IPS-NIHi7 (cell line): Measurements from ENCODE around the gene CHCHD10.
A peak's percentile ranks its signal among the peaks of the same experiment; 100 is the strongest.

Experiments used
- DNase-seq: peaks from one replicate; pipeline ENCODE4 v3.0.0; 2012; ENCODE audit warnings: mixed read lengths; ENCODE audit errors: extremely low spot score

CHCHD10 gene

GRCh38 chr22:23772649-23773473 lies 5.1 kb upstream of the CHCHD10 start, which contains the start of gene MMP11:
MMP11 (plus strand) TSS chr22:23772849; CDS start chr22:23772871, 22 bp downstream.
- DNase-seq, result peak; percentile 81

- DNase-seq, result no peak
These were observed 4.5 kb upstream of the CHCHD10 start for GRCh38 chr22:23772315-23772648.

GRCh38 chr22:23769321-23769965 lies 1.7 kb upstream of the CHCHD10 start:
- DNase-seq, result no peak

DNA sequence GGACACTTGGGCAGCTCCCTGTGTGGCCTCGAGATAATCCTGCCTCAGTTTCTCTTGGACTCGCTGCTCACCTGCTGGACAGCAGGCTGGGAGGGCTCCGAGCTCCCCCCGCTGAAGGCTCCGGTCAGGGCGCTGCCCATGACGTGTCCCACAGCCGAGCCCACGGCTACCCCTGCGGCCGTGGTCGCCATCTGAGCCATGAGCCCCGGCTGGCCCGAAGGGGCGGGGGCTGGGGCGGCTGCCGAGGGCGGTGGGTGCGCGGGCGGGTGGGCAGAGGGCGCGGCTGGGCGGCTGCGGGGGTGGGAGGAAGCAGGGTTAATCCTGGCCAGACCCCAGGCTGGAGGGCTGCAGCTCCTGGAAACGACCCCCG lies 484 bp downstream of the CHCHD10 start:
- DNase-seq, result peak; percentile 37

DNA sequence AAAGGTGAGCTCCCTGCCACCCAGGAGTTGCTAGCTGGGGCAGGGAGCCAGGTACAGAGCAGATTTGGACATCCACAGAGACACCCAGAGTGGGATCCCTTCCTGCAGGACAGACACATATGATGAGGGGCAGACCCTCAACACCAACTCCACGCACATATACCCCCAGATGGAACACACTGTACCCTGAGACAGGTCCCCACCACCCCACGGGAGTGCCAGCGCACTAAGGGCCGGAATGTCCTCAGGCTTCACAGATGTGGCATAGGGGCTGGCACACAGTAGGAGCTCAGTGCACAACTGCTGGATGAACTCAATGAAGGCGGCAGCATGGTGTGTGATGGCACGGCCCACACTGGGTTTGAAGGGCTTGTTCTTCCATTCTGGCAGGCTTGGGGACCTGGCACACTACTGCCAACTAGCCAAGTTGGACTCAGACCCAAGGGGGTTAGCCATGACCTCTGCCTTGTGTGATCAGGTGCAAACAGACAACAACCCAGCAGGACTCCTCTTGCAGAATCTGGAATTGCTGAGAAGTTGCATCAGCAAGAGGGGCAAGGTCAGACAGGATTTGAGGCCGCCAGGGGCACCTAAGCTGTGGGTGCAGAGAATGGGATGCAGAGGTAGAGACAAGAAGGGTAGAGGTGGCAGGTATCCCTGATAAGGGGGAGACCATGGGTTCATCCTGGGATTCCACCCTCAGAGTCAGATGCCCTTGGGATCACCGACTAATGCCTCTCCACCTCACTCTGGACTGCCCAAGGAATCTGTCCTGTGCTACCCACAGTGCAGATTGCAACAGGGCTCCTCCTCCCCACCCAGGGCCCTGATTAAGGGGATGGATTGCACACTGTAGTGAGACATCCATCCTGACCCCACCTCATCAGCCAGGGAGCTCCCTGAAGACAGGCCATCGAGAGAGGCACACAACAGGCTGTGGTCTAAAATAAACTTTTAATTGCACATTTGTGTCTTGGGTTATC lies 2.6 kb downstream of the CHCHD10 start:
- no peak for DNase-seq

GRCh38 chr22:23763954-23764353 lies 3.8 kb downstream of the CHCHD10 start:
- DNase-seq, result no peak

DNA sequence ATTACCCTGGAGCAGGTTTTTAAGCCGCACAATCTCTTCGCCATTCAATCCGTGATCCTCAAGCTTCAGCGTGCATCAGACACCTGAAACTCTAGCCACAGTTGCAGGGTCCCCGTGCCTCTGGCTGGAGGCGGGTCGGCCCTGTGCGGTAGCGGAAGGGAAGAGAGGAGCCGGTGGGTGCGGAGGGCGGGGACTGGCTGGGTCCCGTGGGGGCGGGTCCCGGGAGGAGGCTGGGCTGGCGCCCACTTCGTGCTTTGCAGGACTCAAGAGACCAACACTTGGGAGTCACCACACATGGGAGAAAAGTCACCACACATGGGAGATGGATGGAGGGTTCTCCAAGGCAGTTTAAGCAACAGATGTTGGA lies 4.2 kb downstream of the CHCHD10 start:
- DNase-seq, result peak; percentile 50

GRCh38 chr22:23762842-23763578 lies 4.8 kb downstream of the CHCHD10 start, which contains the start of gene C22orf15:
C22orf15 (plus strand) TSS chr22:23762990; CDS start chr22:23763307, 317 bp downstream.
- DNase-seq, result peak; percentile 65

DNA sequence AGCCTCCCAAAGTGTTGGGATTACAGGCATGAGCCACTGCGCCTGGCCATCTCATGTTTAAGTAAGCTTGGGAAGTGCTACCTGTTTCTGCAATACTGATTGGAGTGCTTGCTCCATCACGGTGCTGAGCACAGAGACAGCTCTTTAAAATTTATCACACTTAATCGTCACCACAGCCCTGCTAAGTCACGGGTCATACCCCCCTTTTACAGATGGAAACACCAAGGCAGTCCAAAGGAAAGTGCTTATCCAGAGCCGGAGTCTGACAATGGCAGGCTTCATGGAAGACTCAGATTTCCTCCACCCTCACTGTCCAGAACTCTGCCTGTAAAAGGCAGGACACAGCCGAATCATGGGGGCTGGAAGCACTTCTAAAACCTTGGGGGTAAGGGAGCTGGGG lies 7.7 kb downstream of the CHCHD10 start:
- no peak for DNase-seq

- no peak for DNase-seq
These were observed 8.2 kb downstream of the CHCHD10 start for GRCh38 chr22:23759566-23759965.

DNA sequence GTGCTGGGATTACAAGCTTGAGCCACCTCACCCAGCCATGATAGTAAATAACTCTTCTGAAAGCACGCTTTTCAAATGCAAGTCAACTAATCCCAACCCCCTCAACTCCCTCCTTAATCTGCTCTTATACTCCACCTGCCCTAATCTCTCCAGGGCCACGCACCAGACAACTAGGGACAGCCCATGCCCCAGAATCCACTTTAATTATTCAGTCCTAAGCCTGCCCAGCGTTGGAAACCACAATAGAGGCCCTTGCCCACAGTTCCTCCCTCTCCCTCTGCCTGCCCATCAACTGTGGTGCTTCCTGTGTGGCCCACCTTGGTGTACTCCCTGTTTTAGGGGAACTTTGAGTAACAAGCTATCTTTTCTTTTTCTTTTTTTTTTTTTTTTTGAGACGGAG lies 10.9 kb downstream of the CHCHD10 start:
- DNase-seq, result no peak

GRCh38 chr22:23755711-23756110 lies 12.1 kb downstream of the CHCHD10 start:
- no peak for DNase-seq

GRCh38 chr22:23754980-23755636 lies 12.7 kb downstream of the CHCHD10 start:
- DNase-seq, result no peak

DNA sequence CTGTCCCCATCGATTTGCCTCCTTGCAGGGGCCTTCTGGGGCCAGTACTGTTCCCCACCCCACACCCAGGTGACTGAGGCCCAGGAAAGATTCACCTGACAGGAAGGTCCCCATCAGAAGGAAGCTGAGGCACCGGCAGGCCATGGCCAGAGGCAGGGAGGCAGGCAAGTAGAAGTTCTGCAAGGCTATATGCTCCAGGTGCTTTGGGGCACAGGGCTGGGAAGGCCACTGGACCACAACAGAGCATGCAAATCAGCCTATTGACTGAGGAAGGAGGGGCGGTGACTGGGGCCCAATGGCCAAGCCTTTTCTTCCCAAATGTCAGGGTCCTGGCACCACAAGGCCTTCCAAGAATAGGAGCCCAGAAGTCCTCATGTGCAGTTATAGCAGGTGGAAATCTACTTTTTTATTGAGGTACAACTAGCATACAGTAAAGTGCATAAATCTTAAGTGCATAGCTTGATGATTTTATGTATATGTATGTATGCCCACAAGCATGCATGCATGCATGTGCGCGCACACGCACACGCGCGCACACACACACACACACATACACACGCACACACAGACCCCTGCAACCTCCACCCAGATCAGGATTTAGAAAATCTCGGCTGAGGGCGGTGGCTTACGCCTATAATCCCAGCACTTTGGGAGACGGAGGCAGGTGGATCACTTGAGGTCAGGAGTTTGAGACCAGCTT lies 13.4 kb downstream of the CHCHD10 start, which contains the start of gene VPREB3:
Gene VPREB3, minus strand, starts transcription at position 206 of the 700 bp plus-strand sequence. Its CDS starts 62 bp downstream, at position 144.
- DNase-seq, result no peak

DNA sequence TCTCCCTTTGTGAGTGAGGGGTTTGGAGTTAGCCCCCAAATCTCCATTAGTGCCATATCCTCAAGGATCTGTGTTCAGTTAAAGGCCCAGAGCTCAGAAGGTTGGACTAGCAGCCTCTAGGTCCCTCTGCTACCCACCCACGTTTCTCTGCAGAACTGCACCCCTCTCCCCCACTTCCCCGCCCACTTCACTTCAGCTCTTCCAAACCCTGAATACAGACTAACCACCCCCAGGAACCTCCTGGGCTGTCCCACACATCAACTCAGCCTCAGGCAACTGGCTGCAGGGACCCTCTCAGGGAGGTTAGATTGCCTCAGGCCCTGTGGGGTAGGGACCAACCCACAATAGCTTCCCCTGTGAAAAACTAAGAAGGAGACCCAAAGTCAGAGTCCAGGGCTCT lies 14.4 kb downstream of the CHCHD10 start:
- DNase-seq, result no peak

DNA sequence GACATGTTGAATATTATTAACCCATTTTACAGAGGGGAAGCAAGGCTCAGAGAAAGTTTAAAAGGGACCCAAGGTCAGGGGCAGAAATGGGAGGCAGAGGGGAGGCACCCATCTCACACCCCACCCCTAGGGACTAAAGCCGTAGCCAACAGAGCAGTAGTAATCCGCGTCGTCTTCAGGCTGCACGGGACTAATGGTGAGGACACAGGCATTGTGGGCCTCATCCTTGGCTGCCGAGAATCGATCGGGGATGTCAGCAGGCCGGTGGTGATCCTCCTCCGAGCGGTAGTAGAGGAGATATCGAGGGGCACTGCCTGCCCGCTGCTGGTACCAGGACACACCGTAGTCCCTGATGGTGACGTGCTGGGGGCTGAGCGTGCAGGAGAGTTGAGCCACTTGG lies 15.0 kb downstream of the CHCHD10 start:
- no peak for DNase-seq

DNA sequence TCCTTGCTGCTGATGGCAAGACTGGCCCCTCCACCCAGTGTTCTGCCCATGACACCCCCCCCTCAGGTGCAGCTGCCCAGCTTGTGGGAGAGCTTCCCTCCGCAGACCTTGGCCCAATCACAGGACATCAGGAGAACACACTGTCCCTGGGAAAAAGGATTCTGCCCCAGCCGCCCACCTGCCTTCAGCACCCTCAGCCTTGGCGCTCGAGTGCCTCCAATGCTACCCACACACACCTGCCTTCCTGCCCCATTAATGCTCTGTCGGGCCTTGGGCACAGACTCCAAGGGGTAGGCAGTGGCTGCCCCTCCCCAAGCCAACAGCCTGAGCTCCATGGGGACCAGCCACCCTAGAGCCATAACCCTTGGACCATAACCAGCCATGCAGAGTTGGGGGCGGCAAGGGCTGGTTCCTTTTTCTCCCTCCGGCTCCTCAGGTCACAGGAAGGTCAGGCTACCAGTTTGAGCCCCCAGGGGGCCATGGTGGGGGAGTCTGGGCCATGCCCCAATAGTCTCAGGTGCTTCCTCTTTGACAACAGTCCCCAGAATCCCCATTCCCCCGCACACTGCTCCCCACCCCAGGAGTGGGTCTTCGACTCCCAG lies 15.6 kb downstream of the CHCHD10 start:
- no peak for DNase-seq

DNA sequence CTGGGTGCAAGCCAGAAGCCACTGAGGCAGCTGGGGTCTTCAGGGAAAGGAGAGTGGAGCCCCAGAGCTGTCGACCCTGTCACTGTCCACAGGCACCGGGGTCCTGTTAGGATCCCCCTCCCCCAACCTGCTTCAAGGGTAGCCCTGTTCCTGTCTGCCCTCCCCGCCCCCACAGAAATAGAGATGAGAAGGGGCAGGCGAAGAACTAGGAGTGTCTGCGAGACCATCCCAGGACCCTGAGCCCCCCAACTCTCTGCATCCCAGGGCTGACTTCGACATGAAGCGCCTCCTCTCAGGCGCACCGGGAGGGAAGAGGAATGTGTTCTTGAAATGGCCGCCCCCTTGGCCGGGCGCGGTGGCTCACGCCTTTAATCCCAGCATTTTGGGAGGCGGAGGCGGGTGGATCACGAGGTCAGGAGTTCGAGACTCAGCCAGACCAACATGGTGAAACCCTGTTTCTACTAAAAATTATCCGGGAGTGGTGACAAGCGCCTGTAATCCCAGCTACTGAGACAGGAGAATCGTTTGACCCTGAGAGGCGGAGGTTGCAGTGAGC lies 16.3 kb downstream of the CHCHD10 start:
- peak; percentile 39 for DNase-seq

GRCh38 chr22:23750714-23751440 lies 16.9 kb downstream of the CHCHD10 start, which contains the start of gene ZNF70:
ZNF70 (minus strand) TSS chr22:23751112; CDS start chr22:23745140, 5,972 bp downstream.
- DNase-seq, result peak; percentile 98
